Activated CD4-positive, alpha-beta T cell treated with anti-CD3 and anti-CD28 coated beads, Interleukin-2, amount 50 U/mL, for 48 hours (primary cell): Measurements from ENCODE around the gene NEK3.
"Not testable (repeated sequence)": the region's sequence is repeated elsewhere in the genome, so short reads cannot be mapped to it uniquely, and the experiment has no call there.

Experiments
- DNase-seq, 2 experiments: peaks; one replicate each; pipeline ENCODE4 v3.0.0-alpha.2; 2020

Gene NEK3

DNA sequence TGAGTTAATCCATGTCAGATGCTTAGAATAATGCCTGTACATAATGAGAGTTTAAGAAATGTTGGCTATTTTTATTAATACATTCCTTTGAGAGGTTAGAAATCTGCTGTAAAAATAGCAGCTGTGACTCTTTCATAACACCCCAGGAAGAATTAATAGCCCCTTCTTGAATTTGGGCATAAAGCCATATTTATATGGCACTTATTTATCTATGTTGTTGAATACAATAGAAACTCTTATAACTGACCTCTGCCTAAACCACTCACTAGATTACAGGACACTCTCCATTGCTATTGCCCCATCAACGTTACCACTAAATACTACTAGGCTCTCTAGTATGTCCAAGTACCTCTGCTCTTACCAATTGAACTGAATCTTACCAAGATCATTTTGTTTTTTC is 46.8 kb downstream of the NEK3 start:
- no peak for DNase-seq

DNA sequence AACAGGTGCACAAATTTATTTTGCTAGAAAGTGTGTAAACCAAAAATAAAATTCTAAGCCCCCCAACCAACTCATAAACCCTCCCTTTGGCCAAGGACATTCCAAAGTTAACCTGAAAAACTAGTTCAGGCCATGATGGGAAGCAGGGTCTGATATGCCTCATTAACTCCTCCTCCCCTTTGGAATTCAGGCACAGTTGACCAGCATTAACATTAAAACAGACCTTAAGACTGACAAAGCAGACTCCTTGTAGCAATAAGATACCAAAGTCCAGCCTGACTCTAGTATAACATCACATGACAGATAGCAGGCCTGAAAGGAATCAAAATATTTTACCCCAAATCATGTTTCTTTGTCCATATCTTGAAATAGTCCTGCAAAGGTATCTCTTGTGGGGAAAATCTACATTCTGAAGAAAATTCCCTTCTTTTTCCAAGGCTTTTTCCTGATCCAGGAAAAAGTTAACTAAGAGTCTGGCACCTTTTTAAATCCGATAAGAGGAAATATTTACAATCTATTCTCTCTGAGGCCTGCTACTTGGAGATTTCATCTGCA is 50.2 kb downstream of the NEK3 start:
- no peak for DNase-seq

DNA sequence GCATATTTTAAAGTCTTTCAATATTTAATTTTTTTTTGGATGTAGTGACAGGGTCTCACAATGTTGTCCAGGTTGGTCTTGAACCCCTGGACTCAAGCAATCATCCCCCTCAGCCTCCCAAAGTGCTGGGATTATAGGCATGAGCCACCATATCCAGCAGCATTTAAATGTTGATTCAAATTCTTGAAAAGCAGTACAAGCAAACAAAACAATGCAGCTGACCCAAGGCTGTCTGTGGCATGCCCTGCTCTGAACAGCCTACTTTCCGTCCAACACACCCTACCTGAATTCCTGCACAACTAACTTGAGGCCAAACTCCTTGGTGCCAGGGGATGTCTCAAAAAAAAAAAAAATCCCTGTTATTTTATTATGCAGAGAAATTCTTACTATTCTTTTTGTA is 53.6 kb downstream of the NEK3 start:
- DNase-seq: no peak

DNA sequence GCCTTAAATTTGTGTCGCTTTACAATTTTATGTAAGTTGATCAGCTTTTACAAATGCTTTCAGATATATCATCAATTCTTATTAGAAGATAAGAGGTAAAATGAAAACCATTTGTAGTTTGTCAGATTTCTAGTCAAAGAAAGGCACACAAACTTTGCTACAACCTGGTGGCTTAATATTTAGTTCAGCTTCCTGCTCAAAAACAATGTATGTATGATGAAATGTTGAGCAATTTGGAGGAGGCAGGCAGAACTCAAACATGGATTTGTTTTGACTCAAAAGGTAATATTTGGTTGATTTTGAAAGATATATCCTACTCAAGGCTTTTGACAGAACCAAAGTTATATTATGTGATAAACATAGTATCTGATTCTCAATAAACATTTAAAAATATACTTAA is 54.8 kb downstream of the NEK3 start:
- DNase-seq: no peak

DNA sequence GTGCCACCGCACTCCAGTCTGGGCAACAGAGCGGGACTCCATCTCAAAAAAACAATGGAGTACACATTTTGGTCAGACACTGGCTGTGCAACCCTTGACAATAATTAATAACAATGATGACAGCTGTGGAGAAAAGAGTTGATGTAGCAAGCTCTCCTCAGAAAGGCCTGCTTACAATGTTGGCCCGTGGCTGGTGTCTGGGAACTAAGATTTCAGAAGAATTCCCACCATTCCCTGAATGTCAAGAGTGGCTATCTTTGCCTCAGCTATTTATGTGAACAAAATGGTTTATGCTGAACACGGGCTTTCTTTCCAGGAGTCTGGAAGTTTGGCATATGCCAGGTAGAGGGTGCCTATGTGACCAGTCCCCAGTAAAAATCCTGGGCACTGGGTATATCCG is 56.0 kb downstream of the NEK3 start:
- no peak for DNase-seq

DNA sequence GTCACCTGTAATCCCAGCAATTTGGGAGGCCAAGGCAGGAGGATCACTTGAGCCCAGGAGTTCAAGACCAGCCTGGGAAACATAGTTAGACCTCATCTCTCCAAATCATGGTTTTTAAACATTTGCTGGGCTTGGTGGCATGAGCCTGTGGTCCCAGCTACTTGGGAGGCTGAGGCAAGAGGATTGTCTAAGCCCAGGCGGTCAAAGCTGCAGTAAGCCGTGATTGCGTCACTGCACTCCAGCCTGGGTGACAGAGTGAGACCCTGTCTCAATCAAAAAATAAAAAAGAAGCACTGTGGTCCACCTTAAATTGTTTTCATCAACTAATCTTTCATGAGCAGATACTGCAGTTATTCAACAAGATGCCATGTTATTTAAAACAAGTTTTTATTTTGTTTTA is 57.0 kb downstream of the NEK3 start:
- DNase-seq: not testable (repeated sequence)

DNA sequence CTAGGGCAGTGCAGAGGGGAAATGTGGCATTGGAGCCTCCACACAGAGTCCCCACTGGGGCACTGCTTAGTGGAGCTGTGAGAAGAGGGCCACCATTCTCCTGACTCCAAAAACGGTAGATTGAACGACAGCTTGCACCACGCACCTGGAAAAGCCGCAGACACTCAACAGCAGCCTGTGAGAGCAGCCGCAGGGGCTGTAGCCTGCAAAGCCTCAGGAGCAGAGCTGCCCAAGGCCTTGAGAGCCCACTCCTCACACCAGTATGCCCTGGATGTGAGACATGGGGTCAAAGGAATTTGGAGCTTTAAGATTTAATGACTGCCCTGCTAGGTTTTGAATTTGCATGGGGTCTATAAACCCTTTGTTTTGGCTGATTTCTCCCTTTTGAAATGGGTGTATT is 62.2 kb downstream of the NEK3 start:
- no peak for DNase-seq

DNA sequence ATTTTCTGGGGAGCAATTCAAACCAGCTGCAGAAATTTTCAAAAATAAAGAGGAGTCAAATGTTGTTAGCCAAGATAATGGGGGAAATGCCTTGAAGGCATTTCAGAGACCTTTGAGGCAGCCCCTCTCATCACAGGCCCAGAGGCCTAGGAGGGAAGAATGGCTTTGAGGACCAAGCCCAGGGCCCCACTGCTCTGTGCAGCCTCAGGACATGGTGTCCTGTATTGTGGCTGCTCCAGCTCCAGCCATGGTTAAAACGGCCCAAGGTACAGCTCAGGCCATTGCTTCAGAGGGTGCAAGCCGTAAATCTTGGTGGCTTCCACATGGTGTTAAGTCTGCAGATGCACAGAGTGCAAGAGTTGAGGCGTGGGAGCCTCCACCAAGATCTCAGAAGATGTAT is 62.6 kb downstream of the NEK3 start:
- DNase-seq: no peak

DNA sequence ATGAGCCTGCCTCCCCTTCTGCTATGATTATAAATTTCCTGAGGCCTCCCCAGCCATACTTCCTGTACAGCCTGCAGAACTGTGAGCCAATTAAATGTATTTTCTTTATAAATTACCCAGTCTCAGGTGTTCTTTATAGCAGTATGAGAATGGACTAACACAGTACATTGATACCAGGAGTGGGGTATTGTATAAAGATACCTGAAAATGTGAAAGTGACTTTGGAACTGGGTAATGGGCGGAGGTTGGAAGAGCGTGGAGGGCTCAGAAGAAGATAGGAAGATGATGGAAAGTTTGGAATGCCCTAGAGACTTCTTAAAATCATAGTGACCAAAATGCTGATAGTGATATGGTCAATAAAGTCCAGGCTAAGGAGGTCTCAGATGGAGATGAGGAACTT is 63.3 kb downstream of the NEK3 start:
- DNase-seq: no peak

DNA sequence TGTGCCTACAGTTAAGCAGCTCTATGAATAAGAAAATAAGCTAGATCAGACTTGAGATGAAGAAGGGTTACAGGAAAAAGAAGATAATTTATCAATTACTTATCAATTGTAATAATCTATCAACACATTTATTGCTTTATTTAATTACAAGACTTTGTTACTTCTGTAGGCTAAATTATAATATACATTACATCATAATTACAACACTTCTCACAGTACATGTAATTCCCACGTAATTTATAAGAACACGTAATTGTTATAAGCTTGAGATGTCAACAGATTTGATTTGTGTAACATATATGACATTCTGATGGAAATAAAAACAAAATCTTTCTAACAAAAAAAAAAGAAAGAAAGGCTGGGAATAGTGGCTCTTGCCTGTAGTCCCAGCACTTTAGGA is 67.3 kb downstream of the NEK3 start:
- no peak for DNase-seq

DNA sequence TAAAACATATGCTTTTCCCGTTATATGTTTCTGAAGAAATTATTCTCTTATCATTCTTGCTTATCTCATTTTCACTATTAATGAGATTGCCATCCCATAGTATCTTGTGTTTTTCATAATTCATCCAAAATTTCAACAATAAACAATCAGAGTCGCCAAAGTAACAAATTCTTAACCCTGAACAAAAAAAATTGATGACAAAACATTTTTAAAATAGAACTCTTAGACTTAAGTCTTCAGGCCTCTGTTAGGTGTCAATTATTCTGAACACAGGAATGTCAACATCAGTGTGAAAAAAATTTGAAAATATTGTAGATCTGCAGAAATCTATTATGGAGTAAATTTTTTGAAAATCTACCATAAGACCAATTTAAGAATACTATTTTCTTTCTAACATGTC is 67.9 kb downstream of the NEK3 start:
- no peak for DNase-seq

DNA sequence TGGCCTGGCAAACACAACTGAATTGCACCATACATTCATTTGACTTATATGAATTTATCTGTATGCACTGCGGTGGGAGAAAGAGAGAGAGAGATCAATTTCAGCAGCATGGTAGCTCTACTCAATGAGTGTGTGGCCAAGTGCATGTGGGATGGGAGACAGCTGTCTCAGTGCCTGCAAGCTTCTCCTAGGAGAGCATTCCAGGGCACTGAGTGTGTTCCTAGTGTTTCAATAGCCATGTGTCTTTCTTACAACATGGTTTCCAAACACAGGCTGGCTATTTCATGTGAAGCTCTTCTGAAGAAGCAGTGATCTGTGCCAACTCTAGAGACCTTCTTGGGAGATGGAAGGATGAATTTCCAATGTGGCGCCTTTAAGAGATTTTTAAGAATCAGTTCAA is 74.0 kb downstream of the NEK3 start:
- no peak for DNase-seq

DNA sequence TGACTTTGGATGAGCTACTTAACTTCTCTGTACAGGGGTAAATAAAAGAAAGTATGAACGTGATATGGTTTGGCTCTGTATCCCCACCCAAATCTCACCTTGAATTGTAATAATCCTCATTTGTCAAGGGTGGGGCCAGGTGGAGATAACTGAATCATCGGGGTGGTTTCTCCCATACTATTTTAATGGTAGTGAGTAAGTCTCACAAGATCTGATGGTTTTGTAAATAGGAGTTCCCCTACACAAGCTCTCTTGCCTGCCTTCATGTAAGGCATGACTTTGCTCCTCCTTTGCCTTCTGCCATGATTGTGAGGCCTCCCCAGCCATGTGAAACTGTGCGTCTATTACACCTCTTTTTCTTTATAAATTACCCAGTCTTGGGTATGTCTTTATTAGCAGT is 74.4 kb downstream of the NEK3 start:
- not testable (repeated sequence) for DNase-seq
